Natural killer cell (primary cell): ENCODE results near the gene SUSD3. TPM values are rescaled to one million over a fixed set of nuclear protein-coding genes. Genes with fewer than 3 reads are reported as not detected.
A peak's percentile ranks its signal among the peaks of the same experiment; 100 is the strongest.

Experiments
- ATAC-seq, 3 donors: fragments of 150-1000 bp in 2 of 3; fragments of 200-7000 bp in 1 of 3; cut with Tn5 transposase; 1 replicate in 1 of 3; 2 replicates in 2 of 3; pipeline ENCODE4 v1.10.0; 2021; ENCODE audit warnings: mild to moderate bottlenecking in 2 of 3, moderate library complexity in 2 of 3
- DNase-seq, 2 donors: peaks; one replicate each; pipeline versions ENCODE4 v3.0.0 to v3.0.0-alpha.2; 2013 to 2021; ENCODE audit warnings: mixed read lengths in 1 of 2
- H3K27ac ChIP-seq: one replicate; pipeline ENCODE4 v1.5.1; 2013; ENCODE audit warnings: mild to moderate bottlenecking, low read length
- H3K27me3 ChIP-seq: one replicate; pipeline ENCODE4 v1.6.1; 2013; ENCODE audit warnings: low read length; ENCODE audit not compliant: control insufficient read depth, insufficient read depth
- H3K36me3 ChIP-seq: one replicate; pipeline ENCODE4 v1.6.1; 2013; ENCODE audit warnings: low read length; ENCODE audit not compliant: control insufficient read depth, insufficient read depth
- H3K4me1 ChIP-seq: one replicate; pipeline ENCODE4 v1.6.1; 2013; ENCODE audit warnings: low read length; ENCODE audit not compliant: control insufficient read depth, insufficient read depth
- H3K4me3 ChIP-seq: one replicate; pipeline ENCODE4 v1.5.1; 2013; ENCODE audit warnings: low read length
- H3K9me3 ChIP-seq: one replicate; pipeline ENCODE4 v1.6.1; 2013; ENCODE audit warnings: low read length; ENCODE audit not compliant: control insufficient read depth, insufficient read depth
- H3K27ac Mint-ChIP-seq, 2 donors: one replicate each; pipeline ENCODE4 v1.8.0; 2022; ENCODE audit warnings: mild to moderate bottlenecking in 2 of 2, mixed read lengths in 2 of 2, moderate library complexity in 1 of 2
- H3K27me3 Mint-ChIP-seq, 2 donors: one replicate each; pipeline ENCODE4 v1.8.0; 2022; ENCODE audit warnings: low read depth in 2 of 2, mixed read lengths in 2 of 2
- H3K36me3 Mint-ChIP-seq: one replicate; pipeline ENCODE4 v1.8.0; 2022; ENCODE audit warnings: mixed read lengths
- H3K4me1 Mint-ChIP-seq, 2 donors: one replicate each; pipeline ENCODE4 v1.8.0; 2022; ENCODE audit warnings: mixed read lengths in 2 of 2
- H3K4me3 Mint-ChIP-seq: one replicate; pipeline ENCODE4 v1.8.0; 2022; ENCODE audit warnings: mild to moderate bottlenecking, moderate library complexity, mixed read lengths
- H3K9me3 Mint-ChIP-seq, 2 donors: one replicate each; pipeline ENCODE4 v1.8.0; 2022; ENCODE audit warnings: mixed read lengths in 2 of 2
- CTCF ChIP-seq: fragments of 200-600 bp; IDR thresholded peaks from one replicate; pipeline ENCODE4 v1.8.0; 2022; ENCODE audit warnings: antibody characterized with exemption
- WGBS: methylation state at CpG from one replicate; pipeline ENCODE4 v1.1.7; 2013; ENCODE audit warnings: missing lambda C conversion rate; ENCODE audit not compliant: insufficient coverage; 5-methylcytosine and 5-hydroxymethylcytosine counted together
- intact Hi-C: fragments of 100-400 bp; cut with micrococcal nuclease; formaldehyde crosslinking; loops from one replicate; pipeline ENCODE4 v1.14.2; 2022
- total RNA-seq, 4 donors: library from RNA; stranded (reverse); fragments of 120-200 nt in 1 of 4; gene quantifications; one replicate each; pipeline versions ENCODE4 v1.2.3 to v1.2.4, GENCODE V29; 2013 to 2022

SUSD3 gene
- total RNA-seq, 3 donors from 2014 or later (not counting 1 experiment from before 2014, with no cell fraction given): 1.2 to 2.1 (median 1.8) TPM

- 72% methylated on average over 6 of the region's 6 CpGs for WGBS
- DNase-seq (no peak), ATAC-seq (no peak)
- Histone ChIP-seq H3K9me3 (no peaks in the 10 kb centered on the region), H3K36me3 (peaks cover 77% of the 10 kb centered on the region), H3K4me1 (peaks cover 72% of the 10 kb centered on the region), H3K27ac (no peak overlapping the region), H3K27me3 (no peaks in the 10 kb centered on the region), H3K4me3 (no peak overlapping the region)
- no peak overlapping the region for H3K4me3 Mint-ChIP-seq
- H3K27me3 Mint-ChIP-seq: no peaks in the 10 kb centered on the region
- H3K36me3 Mint-ChIP-seq: no peaks in the 10 kb centered on the region
- no peaks in the 10 kb centered on the region for H3K9me3 Mint-ChIP-seq
- H3K4me1 Mint-ChIP-seq: peaks cover 15 to 54% of the 10 kb centered on the region in 2 donors
- intact Hi-C loops: no loop called here
- H3K27ac Mint-ChIP-seq: peak overlapping the region in 1 of 2 donors; percentile 40
- no peak for TF ChIP-seq CTCF
Observed at GRCh38 chr9:93033531-93033930, 25.0 kb upstream of the SUSD3 start.

- TF ChIP-seq CTCF: no peak
- peaks cover 65% of the 10 kb centered on the region for H3K36me3 ChIP-seq
- Mint-ChIP-seq H3K27ac (no peak overlapping the region), H3K27me3 (no peaks in the 10 kb centered on the region), H3K36me3 (no peaks in the 10 kb centered on the region), H3K4me3 (no peak overlapping the region), H3K4me1 (peaks cover 13 to 56% of the 10 kb centered on the region in 2 donors), H3K9me3 (no peaks in the 10 kb centered on the region)
- H3K4me3 ChIP-seq: no peak overlapping the region
- no peaks in the 10 kb centered on the region for H3K27me3 ChIP-seq
- no peak overlapping the region for H3K27ac ChIP-seq
- WGBS: 96% methylated on average over 19 of the region's 19 CpGs
- DNase-seq: no peak
- intact Hi-C loops: no loop called here
- peaks cover 57% of the 10 kb centered on the region for H3K4me1 ChIP-seq
- H3K9me3 ChIP-seq: no peaks in the 10 kb centered on the region
- ATAC-seq: no peak
Observed at GRCh38 chr9:93035106-93035660, 23.3 kb upstream of the SUSD3 start.

GRCh38 chr9:93035821-93036351 lies 22.6 kb upstream of the SUSD3 start:
- peaks cover 57% of the 10 kb centered on the region for H3K4me1 ChIP-seq
- 71% methylated on average over 13 of the region's 13 CpGs for WGBS
- intact Hi-C loops: no loop called here
- H3K36me3 Mint-ChIP-seq: no peaks in the 10 kb centered on the region
- no peak overlapping the region for H3K27ac ChIP-seq
- no peak for DNase-seq
- no peak for TF ChIP-seq CTCF
- peak in 1 of 3 donors; percentile 25 for ATAC-seq
- H3K27ac Mint-ChIP-seq: peak overlapping the region in 1 of 2 donors; percentile 63
- no peaks in the 10 kb centered on the region for H3K27me3 ChIP-seq
- no peaks in the 10 kb centered on the region for H3K9me3 ChIP-seq
- no peak overlapping the region for H3K4me3 Mint-ChIP-seq
- H3K4me1 Mint-ChIP-seq: peaks cover 13 to 52% of the 10 kb centered on the region in 2 donors
- H3K9me3 Mint-ChIP-seq: no peaks in the 10 kb centered on the region
- H3K27me3 Mint-ChIP-seq: no peaks in the 10 kb centered on the region
- H3K36me3 ChIP-seq: peaks cover 58% of the 10 kb centered on the region
- no peak overlapping the region for H3K4me3 ChIP-seq
